Measurements from ENCODE around the gene NEO1.

Gene NEO1

GRCh38 chr15:73331991-73332925 lies 280.0 kb downstream of the NEO1 start:
- no peak for DNase-seq
- no peak for ATAC-seq

- ATAC-seq (no peak), DNase-seq (no peak)
Measured at GRCh38 chr15:73333001-73333400, 280.7 kb downstream of the NEO1 start.

GRCh38 chr15:73334086-73334485 lies 281.8 kb downstream of the NEO1 start:
- no peak for ATAC-seq

DNA sequence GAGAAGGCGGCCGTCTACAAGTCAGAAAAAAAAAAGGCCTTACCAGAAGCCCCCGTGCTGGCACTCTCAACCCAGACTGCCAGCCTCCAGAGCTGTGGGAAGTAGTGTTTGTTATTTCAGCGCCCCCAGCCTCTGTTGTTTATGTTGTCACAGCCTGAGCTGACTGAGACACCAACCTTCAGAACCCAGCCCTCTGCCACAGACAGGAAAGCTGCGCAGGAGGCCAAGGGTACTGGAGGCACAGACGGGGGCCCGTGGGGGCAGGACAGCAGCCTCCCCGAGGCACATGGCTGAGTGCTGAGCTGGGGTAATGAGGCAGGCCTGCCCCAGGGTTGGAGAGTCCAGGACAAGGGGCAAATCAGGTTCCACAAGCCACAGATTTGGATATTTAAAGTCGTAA lies 282.8 kb downstream of the NEO1 start:
- ATAC-seq (no peak), DNase-seq (no peak)

More at GRCh38 chr15:73334086-73334485, 281.8 kb downstream of the NEO1 start:
- DNase-seq: no peak

- no peak for DNase-seq
- ATAC-seq: no peak
Measured at GRCh38 chr15:73335471-73335870, 283.2 kb downstream of the NEO1 start.

GRCh38 chr15:73336756-73337155 lies 284.5 kb downstream of the NEO1 start:
- DNase-seq (no peak), ATAC-seq (no peak)

GRCh38 chr15:73337187-73337586 lies 284.9 kb downstream of the NEO1 start:
- ATAC-seq (no peak), DNase-seq (no peak)

DNA sequence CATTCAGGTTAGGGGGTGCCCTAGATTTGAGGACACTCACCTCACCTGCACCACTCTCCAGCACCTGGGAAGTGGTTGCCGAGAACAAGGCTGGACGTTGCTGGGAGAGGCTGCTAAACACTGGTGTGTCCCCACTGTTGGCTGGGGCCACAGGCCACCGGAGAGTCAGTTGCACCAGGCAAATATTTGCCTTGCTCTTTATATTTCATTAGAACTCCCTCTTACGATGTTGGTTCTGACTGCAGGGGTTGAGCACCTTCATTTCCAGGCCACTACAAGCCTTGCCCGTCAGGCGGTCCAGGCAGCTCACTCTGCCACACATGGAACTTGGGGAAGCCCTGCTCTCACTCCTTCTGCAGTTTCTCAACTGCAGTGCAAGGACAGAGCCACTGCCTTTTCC lies 285.8 kb downstream of the NEO1 start:
- ATAC-seq: no peak
- no peak for DNase-seq

DNA sequence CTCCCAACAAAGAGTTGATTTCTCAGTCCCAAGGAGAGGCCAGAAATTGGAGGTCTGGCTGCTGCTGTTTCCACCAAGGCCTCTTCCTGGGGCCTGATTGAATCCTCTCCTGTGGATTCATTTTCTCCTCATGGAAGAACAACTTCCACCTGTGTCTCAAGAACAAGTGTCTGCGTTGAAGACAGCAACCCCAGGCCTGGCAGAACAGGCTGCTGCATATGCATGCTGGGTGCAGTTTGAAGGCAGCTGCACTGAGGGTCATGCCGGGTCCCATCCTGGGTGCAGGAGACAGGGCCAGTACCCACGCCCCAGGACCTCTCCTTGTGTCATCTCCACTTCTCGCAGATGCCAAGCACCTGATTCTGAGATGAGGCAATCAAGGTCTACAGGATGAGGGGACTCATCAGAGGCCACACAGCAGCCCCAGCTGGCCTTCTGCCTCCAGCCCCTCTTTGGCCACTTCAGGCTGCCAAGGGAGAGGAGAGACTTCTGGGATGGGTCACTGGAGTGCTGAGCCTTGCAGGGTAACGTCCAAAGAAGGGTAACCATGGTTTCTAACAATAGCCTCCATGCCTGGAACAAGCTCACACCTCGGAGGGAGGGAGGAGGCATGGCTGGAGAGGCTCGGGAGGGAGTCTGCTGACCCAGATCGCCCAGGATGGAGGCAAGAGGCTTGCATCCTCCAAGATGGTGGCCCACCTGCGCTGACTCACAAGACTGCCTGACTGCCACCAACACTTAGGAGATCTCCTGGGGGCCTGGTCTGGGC lies 286.5 kb downstream of the NEO1 start:
- ATAC-seq (no peak), DNase-seq (no peak)

- ATAC-seq (no peak), DNase-seq (no peak)
Measured at GRCh38 chr15:73340502-73341192, 288.4 kb downstream of the NEO1 start.

- DNase-seq (no peak), ATAC-seq (no peak)
Measured at GRCh38 chr15:73341886-73342600, 289.8 kb downstream of the NEO1 start.

- no peak for DNase-seq
- ATAC-seq: no peak
Measured at GRCh38 chr15:73344056-73344455, 291.8 kb downstream of the NEO1 start.

GRCh38 chr15:73345658-73346057 lies 293.4 kb downstream of the NEO1 start:
- no peak for DNase-seq
- ATAC-seq: no peak

DNA sequence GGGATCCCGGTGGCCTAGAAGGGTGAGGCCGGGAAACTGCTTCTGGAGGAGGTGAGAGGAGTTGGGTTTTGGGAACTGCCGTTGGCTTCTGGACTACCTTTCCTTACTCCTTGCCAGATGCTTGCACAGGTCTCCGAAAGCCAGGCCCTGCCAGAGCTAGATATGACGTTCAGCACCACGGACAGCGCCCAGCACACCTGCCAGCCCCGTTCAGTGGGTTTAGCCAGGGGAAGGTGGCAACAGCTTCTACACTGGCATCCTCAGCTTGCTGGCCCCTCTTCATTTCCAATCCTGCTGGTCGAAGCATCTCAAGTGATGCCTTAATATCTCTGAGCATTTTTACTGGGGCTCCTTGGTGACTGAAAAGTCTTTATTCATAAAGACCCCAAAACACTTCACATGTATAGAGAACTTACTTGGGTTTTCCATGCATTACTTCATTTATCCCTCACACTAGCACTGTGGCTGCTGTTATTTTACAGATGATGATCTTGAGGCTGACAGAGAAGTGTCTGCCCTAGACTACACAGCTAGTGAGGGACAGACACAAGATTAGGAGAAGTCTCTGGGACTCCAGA lies 294.6 kb downstream of the NEO1 start:
- DNase-seq (peak; percentile 64), ATAC-seq (no peak)

GRCh38 chr15:73349191-73349590 lies 296.9 kb downstream of the NEO1 start:
- no peak for ATAC-seq
- DNase-seq: no peak

- no peak for DNase-seq
Measured at GRCh38 chr15:73352082-73352481, 299.8 kb downstream of the NEO1 start.

DNA sequence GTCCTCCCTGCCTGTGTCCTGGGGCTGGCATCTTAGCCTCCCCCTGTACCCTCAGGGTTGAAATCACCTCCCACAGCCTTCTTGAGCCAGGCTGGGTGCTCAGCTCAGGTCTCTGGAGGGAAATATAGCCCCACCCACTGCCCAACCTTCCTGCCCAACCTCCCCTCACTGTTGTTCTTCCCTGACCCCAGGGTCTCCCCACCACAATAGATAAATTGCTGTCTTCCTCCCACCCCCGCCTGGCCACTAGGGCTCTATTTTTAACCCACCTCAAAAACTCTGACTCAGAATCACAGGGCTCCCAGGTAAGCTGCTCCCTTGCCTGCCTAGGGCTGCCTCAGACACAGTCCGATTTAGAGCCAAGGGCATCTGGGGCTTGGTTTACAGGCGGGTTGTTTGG lies 301.5 kb downstream of the NEO1 start:
- DNase-seq (no peak), ATAC-seq (no peak)

More at GRCh38 chr15:73352082-73352481, 299.8 kb downstream of the NEO1 start:
- no peak for ATAC-seq

DNA sequence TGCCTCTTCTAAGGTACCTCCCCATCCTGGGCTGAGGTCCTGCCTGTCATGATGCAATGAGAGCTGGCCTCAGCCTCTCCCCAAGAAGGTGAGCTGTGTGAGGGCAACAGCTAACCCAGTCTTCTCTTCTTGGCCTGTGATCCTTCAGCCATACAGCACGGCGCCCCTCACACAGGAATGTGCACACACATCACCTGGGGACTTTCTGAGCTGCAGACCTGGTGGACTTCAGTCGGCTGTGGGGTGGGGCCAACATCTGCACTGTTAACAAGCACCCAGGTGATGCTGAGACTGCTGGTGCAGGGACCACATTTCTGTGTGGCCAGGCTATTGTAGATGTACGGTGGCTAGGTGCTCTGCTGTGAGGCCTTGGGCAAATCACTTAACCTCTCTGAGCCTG lies 302.0 kb downstream of the NEO1 start:
- ATAC-seq (no peak), DNase-seq (no peak)

Measured in stimulated activated naive CD8-positive, alpha-beta T cell treated with anti-CD3 and anti-CD28 coated beads, Interleukin-15, Interleukin-2, amounts not matched to agents 100 U/mL and 50 U/mL, for 24 hours (primary cell).